GM12801 (cell line): Measurements from ENCODE around the gene MAP7D1.

Experiments
- CTCF ChIP-seq: IDR thresholded peaks from one replicate; pipeline ENCODE4 v1.5.1; 2011; ENCODE audit warnings: control low read depth; ENCODE audit not compliant: insufficient read length; ENCODE audit errors: extremely low read depth

The MAP7D1 gene

DNA sequence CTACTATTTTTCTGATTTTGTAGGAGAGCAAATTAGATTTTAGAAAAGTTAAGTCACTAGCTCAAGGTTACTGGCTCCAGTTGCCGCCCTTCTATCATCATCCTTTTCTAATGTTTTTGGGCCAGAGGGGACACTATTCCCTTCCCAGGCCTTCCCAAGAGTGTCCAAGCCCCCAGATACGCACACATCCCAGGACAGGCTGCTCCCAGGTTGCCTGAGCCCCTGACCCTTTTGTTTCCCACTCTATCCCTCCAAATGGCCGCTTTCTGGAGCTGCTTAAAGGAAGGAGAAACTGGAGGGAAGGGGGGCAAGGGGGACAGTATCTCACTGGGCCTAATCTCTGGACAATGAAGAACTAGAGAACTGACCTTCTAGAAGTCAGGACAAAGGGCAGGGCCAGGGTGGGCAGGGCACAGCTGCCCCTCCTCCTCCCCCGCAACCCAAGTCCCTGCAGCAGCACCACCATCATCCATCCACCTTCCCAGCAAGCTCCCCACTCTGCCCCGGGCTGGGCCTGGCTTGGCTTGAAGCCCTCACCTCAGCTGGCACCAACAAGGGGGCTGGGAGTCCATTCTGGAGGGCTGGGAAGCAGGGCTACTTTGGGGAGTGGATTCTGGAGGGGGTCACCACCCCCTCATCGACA lies 1.1 kb upstream of the MAP7D1 start:
- TF ChIP-seq CTCF = no peak

- TF ChIP-seq CTCF = no peak
Observed at GRCh38 chr1:36156329-36157114, 562 bp downstream of the MAP7D1 start.

- TF ChIP-seq CTCF = no peak
Observed at GRCh38 chr1:36157115-36157903, 1.3 kb downstream of the MAP7D1 start.

GRCh38 chr1:36157973-36158826 lies 2.2 kb downstream of the MAP7D1 start:
- no peak for TF ChIP-seq CTCF

DNA sequence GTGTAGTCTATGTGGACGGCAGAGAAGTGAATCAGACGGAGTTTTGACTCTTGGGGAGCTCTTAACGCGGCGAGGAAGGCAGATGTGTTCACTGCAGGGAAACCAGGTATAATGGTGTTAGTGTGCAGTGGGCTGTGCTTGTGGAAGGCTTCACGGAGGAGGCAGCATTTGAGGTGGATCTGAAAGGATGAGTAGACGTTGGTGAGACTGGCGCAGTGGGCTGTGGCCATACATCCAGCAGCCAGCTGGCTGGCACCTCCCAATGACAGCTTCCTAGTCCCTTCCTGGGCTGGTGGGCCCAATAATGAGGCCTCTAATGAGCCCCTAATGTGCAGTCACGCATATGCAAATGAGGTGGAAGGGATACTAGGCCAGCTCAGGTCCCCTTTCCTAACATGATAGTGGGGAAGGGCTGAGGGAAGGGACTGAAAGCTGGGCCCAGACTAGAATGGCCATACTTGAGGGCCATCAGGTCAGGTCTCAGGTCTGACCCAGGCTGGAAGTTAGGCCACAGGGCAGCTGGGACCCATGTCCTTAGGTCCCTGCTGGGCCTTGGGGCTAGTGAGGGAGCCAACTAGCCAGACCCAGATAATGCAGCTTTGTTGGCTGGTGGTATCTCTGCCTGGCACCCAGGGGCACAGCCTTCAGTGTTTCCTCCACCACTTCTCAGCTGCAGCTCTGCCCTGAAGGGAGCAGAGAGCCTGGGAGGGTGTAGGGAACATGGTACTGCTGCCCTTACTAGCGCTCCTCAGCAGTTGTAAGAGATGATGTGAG lies 3.8 kb downstream of the MAP7D1 start:
- no peak for TF ChIP-seq CTCF

DNA sequence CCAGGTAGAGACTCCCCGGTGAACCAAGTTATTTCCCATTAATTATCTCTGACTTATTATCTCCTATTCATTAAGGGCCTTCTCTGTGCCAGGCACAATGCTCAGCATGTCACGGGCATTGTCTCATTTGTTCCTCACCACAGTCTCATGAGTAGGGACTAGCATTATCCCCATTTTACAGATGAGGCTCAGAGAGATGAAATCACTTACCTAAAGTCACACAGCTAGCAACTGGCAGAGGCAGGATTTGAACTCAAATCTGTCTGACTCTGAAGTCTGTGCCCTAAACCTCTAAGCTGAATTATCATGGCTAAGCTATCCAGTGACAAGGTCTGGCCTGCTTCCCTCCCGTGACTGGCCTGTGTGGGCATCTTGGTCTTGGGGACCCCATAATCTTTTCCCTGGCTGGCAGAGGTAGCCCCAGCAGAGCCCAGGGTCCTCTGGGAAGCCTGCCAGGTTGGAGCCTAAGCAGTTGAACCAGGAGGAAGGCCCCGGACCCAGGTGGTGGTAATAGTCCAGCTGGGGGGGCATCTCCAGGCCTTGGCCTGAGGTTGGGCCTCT lies 4.5 kb downstream of the MAP7D1 start:
- no peak for TF ChIP-seq CTCF
